Hippocampal formation (tissue), 2 donors: Measurements from ENCODE around the gene TNFAIP8.

ENCODE experiments used
- DNase-seq, 2 donors: peaks; one replicate each; lab custom pipeline; 2025; lab: John Stamatoyannopoulos, UW

Gene TNFAIP8

GRCh38 chr5:119329666-119330065 is 26.2 kb upstream of the TNFAIP8 start:
- DNase-seq, result no peak

- no peak for DNase-seq
Measured at GRCh38 chr5:119330367-119331183, 25.2 kb upstream of the TNFAIP8 start.

GRCh38 chr5:119331566-119332095 is 24.2 kb upstream of the TNFAIP8 start:
- DNase-seq, result no peak

GRCh38 chr5:119332208-119332607 is 23.6 kb upstream of the TNFAIP8 start:
- no peak for DNase-seq

GRCh38 chr5:119332978-119333401 is 22.8 kb upstream of the TNFAIP8 start:
- no peak for DNase-seq

- no peak for DNase-seq
Measured at GRCh38 chr5:119333421-119333851, 22.4 kb upstream of the TNFAIP8 start.

GRCh38 chr5:119335261-119335677 is 20.6 kb upstream of the TNFAIP8 start:
- no peak for DNase-seq

- DNase-seq, result no peak
Measured at GRCh38 chr5:119336262-119336661, 19.6 kb upstream of the TNFAIP8 start.

GRCh38 chr5:119336845-119337580 is 18.8 kb upstream of the TNFAIP8 start:
- DNase-seq, result no peak

GRCh38 chr5:119338326-119338946 is 17.4 kb upstream of the TNFAIP8 start:
- no peak for DNase-seq

- DNase-seq, result no peak
Measured at GRCh38 chr5:119339344-119339743, 16.5 kb upstream of the TNFAIP8 start.

GRCh38 chr5:119339965-119340364 is 15.9 kb upstream of the TNFAIP8 start:
- DNase-seq, result no peak

GRCh38 chr5:119340597-119341218 is 15.1 kb upstream of the TNFAIP8 start:
- no peak for DNase-seq

GRCh38 chr5:119341452-119342349 is 14.1 kb upstream of the TNFAIP8 start:
- DNase-seq, result no peak

GRCh38 chr5:119342406-119342805 is 13.4 kb upstream of the TNFAIP8 start:
- DNase-seq, result no peak

- no peak for DNase-seq
Measured at GRCh38 chr5:119343052-119343451, 12.8 kb upstream of the TNFAIP8 start.

- no peak for DNase-seq
Measured at GRCh38 chr5:119343766-119344165, 12.1 kb upstream of the TNFAIP8 start.

GRCh38 chr5:119344231-119344630 is 11.6 kb upstream of the TNFAIP8 start:
- DNase-seq, result no peak

GRCh38 chr5:119345861-119346260 is 10.0 kb upstream of the TNFAIP8 start:
- DNase-seq, result no peak

- DNase-seq, result no peak
Measured at GRCh38 chr5:119346394-119346793, 9.4 kb upstream of the TNFAIP8 start.

- DNase-seq, result no peak
Measured at GRCh38 chr5:119347574-119347973, 8.2 kb upstream of the TNFAIP8 start.
